Endothelial cell of umbilical vein (primary cell): ENCODE data around the gene NCS1. TPM values are rescaled to one million over a fixed set of nuclear protein-coding genes. Genes with fewer than 3 reads are reported as not detected.

Source experiments
- BruUV-seq: library from RNA; stranded (reverse); fragments of 400-500 nt; replicated peaks from 2 replicates; lab custom pipeline; 2021; lab: Mats Ljungman, UMichigan
- CTCF ChIA-PET: fragments of 300-600, 350-600 bp; sonication (Branson Sonifier 250); formaldehyde crosslinking; loops from one replicate; lab custom pipeline; 2021; ENCODE audit warnings: antibody characterized with exemption, inconsistent platforms; lab: Charles Lee
- POLR2A ChIA-PET: fragments of 300-600, 350-600 bp; sonication (Branson Sonifier 250); formaldehyde crosslinking; loops from one replicate; lab custom pipeline; 2021; ENCODE audit warnings: antibody characterized with exemption, inconsistent platforms; lab: Charles Lee
- DNase-seq: peaks from one replicate; pipeline ENCODE4 v3.0.0-alpha.2; 2011; ENCODE audit warnings: low read depth, low spot score
- FAIRE-seq: peaks from 2 replicates; lab custom pipeline; 2011; peaks lifted over from hg19 to GRCh38; lab: Jason Lieb, UNC
- H2AFZ ChIP-seq: 2 replicates; pipeline ENCODE4 v1.6.0; 2012; ENCODE audit warnings: low read depth, low read length, control low read depth, inconsistent platforms
- H3K27ac ChIP-seq: 2 replicates; pipeline ENCODE4 v1.5.1; 2011; ENCODE audit warnings: low read depth, mild to moderate bottlenecking, control low read depth, low read length, moderate library complexity; ENCODE audit not compliant: insufficient read depth
- H3K27me3 ChIP-seq, 2 experiments: 2 replicates each; pipeline versions ENCODE4 v1.6.0 to v1.6.1; 2011; ENCODE audit warnings: low read length in 2 of 2, mixed read lengths in 1 of 2; ENCODE audit not compliant: control insufficient read depth in 2 of 2, insufficient read depth in 2 of 2
- H3K36me3 ChIP-seq, 2 experiments: 2 replicates in 1 of 2; 3 replicates in 1 of 2; pipeline ENCODE4 v1.5.1; 2011; ENCODE audit warnings: low read length in 2 of 2, mild to moderate bottlenecking in 1 of 2, moderate library complexity in 1 of 2; ENCODE audit not compliant: control insufficient read depth in 2 of 2, insufficient read depth in 2 of 2; ENCODE audit errors: extremely low read depth in 1 of 2
- H3K4me1 ChIP-seq: 3 replicates; pipeline ENCODE4 v1.5.1; 2011; ENCODE audit warnings: mild to moderate bottlenecking, low read length; ENCODE audit not compliant: control insufficient read depth, insufficient read depth; ENCODE audit errors: extremely low read depth
- H3K4me2 ChIP-seq: 2 replicates; pipeline ENCODE4 v1.6.1; 2011; ENCODE audit warnings: low read length, control low read depth, mixed read lengths; ENCODE audit not compliant: insufficient read depth
- H3K4me3 ChIP-seq, 3 experiments: fragments of 200-600 bp in 1 of 3; sonication (generic), shearing (Covaris generic) in 1 of 3; replicated peaks in 1 of 3; 2 replicates each; pipeline ENCODE4 v1.5.1; 2011 to 2016; ENCODE audit warnings: control low read depth in 3 of 3, low read length in 3 of 3, mild to moderate bottlenecking in 2 of 3, inconsistent platforms in 1 of 3, low read depth in 1 of 3, moderate library complexity in 1 of 3; ENCODE audit not compliant: insufficient read depth in 1 of 3
- H3K79me2 ChIP-seq: 2 replicates; pipeline ENCODE4 v1.6.0; 2012; ENCODE audit warnings: low read length, inconsistent platforms; ENCODE audit not compliant: control insufficient read depth, insufficient read depth
- H3K9ac ChIP-seq: replicated peaks from 2 replicates; pipeline ENCODE3; 2011; ENCODE audit warnings: low read length, control low read depth; ENCODE audit not compliant: insufficient read depth; ENCODE audit errors: extremely low read depth
- H3K9me1 ChIP-seq: replicated peaks from 3 replicates; pipeline ENCODE4 v1.6.0; 2011; ENCODE audit warnings: mild to moderate bottlenecking, low read length; ENCODE audit not compliant: control insufficient read depth, insufficient read depth; ENCODE audit errors: extremely low read depth
- H3K9me3 ChIP-seq: replicated peaks from 2 replicates; pipeline ENCODE4 v1.5.1; 2012; ENCODE audit warnings: low read length, inconsistent platforms; ENCODE audit not compliant: control insufficient read depth, insufficient read depth
- H4K20me1 ChIP-seq: replicated peaks from 2 replicates; pipeline ENCODE3; 2011; ENCODE audit warnings: mild to moderate bottlenecking, low read length; ENCODE audit not compliant: control insufficient read depth, insufficient read depth; ENCODE audit errors: extremely low read depth
- EZH2 ChIP-seq: IDR thresholded peaks from 2 replicates; pipeline ENCODE4 v1.6.1; 2012; ENCODE audit warnings: borderline replicate concordance, low read depth, mild to moderate bottlenecking, moderate library complexity, low read length, inconsistent platforms; ENCODE audit not compliant: severe bottlenecking
- FOS ChIP-seq: IDR thresholded peaks from 2 replicates; pipeline ENCODE4 v1.6.1; 2011; ENCODE audit warnings: mild to moderate bottlenecking, low read length, moderate library complexity, borderline replicate concordance; ENCODE audit not compliant: insufficient read depth
- GATA2 ChIP-seq: IDR thresholded peaks from 2 replicates; pipeline ENCODE4 v1.7.0; 2011; ENCODE audit warnings: low read depth, mild to moderate bottlenecking, moderate library complexity, mixed read lengths, low read length; ENCODE audit not compliant: insufficient read length, insufficient read depth
- JUN ChIP-seq: IDR thresholded peaks from 2 replicates; pipeline ENCODE4 v1.6.1; 2011; ENCODE audit warnings: borderline replicate concordance, low read depth; ENCODE audit not compliant: insufficient read length, insufficient read depth
- MYC ChIP-seq: IDR thresholded peaks from one replicate; pipeline ENCODE4 v1.6.1; 2011; ENCODE audit warnings: mild to moderate bottlenecking, low read depth, low read length
- POLR2A ChIP-seq: IDR thresholded peaks from 2 replicates; pipeline ENCODE4 v1.6.1; 2012; ENCODE audit warnings: low read depth, mild to moderate bottlenecking, control low read depth, low read length
- POLR2AphosphoS5 ChIP-seq: IDR thresholded peaks from 2 replicates; pipeline ENCODE4 v1.6.1; 2012; ENCODE audit warnings: low read depth, mild to moderate bottlenecking, control low read depth, low read length, moderate library complexity; ENCODE audit not compliant: insufficient read depth
- dilution Hi-C: fragments of 300-500 bp; cut with MboI; formaldehyde crosslinking; loops from one replicate; pipeline ENCODE4 v1.15.0; 2019; ENCODE audit warnings: low sequenced_read_pairs; ENCODE audit not compliant: extremely low pct_ligation_motif_present
- intact Hi-C: fragments of 100-400 bp; cut with micrococcal nuclease; formaldehyde crosslinking; loops from one replicate; pipeline ENCODE4 v1.10.0; 2022
- polyA plus RNA-seq, 4 experiments: library from polyadenylated mRNA; depleted of rRNA in 3 of 4; stranded (reverse) in 3 of 4; unstranded in 1 of 4; fragments of >200 nt; gene quantifications; 2 replicates each; pipeline versions ENCODE4 v1.2.1 to v1.2.3, GENCODE V29; 2011 to 2012; ENCODE audit warnings: missing spikeins in 1 of 4
- total RNA-seq: library from RNA; stranded (reverse); gene quantifications from 2 replicates; pipeline ENCODE4 v1.2.3, GENCODE V29; 2021
- TF ChIP-seq, protein P1 (sequence below), 2 donors: IDR thresholded peaks; 1 replicate in 1 of 2; 2 replicates in 1 of 2; pipeline ENCODE4 v1.5.1; 2011; ENCODE audit warnings: low read length in 2 of 2, mild to moderate bottlenecking in 2 of 2, moderate library complexity in 2 of 2, control low read depth in 1 of 2, inconsistent platforms in 1 of 2, low read depth in 1 of 2; ENCODE audit not compliant: insufficient read depth in 1 of 2; ENCODE audit errors: extremely low read depth in 1 of 2
- TF ChIP-seq, protein P2 (sequence below): IDR thresholded peaks from 2 replicates; pipeline ENCODE4 v1.6.1; 2011; ENCODE audit not compliant: insufficient read depth, insufficient read length

Gene NCS1
- total and polyA plus RNA-seq, 2 donors (not counting 3 experiments of a cell fraction or from before 2014, with no cell fraction given) = 53.6 to 77.4 TPM

DNA sequence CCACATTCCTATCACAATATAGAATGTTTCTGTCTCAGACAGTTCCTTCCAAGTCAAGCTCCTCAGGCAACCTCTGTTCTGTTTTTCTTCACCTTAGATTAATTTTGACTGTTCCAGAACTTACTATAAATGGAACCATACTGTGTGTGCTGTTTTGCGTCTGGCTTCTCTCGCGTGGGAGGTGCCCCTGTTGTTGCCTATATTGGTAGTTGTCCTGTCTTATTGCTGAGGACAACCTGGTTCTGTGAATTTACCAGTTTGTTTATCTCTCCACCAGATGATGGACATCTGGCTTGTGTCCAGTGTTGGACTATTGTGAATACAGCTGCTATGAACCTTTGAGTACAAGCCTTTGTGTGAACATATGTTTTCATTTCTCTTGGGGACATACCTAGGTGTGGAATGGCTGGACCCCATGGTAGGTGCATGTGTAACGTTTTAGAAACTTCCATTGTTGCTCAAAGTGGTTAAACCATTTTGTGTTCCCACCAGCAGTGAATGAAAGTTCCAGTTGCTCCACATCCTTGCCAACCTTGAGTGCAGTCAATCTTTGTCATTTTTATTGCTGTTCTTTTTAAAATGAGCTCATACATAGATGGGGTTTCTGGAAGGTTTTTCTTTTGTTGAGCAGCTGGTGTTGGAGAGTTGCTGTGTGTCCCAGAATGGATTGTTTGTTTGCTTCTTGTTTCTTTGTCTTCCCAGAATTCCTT, 111.5 kb downstream of the NCS1 start:
- DNase-seq = no peak
- Histone ChIP-seq H3K36me3 (no peaks in the 10 kb centered on the region), H3K27me3 (peaks cover 0 to 3% of the 10 kb centered on the region in 2 experiments), H3K4me2 (no peak overlapping the region), H3K9ac (no peak overlapping the region), H2AFZ (no peak overlapping the region), H3K9me3 (no peaks in the 10 kb centered on the region), H3K4me3 (no peak overlapping the region), H3K79me2 (no peaks in the 10 kb centered on the region), H3K9me1 (no peaks in the 10 kb centered on the region), H3K27ac (no peak overlapping the region), H3K4me1 (no peaks in the 10 kb centered on the region), H4K20me1 (no peaks in the 10 kb centered on the region)
- no TSS peak for BruUV-seq
- FAIRE-seq = no peak
- intact Hi-C loops (no loop called here), dilution Hi-C loops (no loop called here)
- POLR2A ChIA-PET = no interaction called here
- TF ChIP-seq, protein P1, sequence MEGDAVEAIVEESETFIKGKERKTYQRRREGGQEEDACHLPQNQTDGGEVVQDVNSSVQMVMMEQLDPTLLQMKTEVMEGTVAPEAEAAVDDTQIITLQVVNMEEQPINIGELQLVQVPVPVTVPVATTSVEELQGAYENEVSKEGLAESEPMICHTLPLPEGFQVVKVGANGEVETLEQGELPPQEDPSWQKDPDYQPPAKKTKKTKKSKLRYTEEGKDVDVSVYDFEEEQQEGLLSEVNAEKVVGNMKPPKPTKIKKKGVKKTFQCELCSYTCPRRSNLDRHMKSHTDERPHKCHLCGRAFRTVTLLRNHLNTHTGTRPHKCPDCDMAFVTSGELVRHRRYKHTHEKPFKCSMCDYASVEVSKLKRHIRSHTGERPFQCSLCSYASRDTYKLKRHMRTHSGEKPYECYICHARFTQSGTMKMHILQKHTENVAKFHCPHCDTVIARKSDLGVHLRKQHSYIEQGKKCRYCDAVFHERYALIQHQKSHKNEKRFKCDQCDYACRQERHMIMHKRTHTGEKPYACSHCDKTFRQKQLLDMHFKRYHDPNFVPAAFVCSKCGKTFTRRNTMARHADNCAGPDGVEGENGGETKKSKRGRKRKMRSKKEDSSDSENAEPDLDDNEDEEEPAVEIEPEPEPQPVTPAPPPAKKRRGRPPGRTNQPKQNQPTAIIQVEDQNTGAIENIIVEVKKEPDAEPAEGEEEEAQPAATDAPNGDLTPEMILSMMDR (IDR thresholded peaks at IDR 0.05; ENCODE audit: extremely low read depth in 1 of 2, insufficient read depth in 1 of 2, low read depth in 1 of 2, low read length in 2 of 2) = no peak
- no peak for TF ChIP-seq POLR2AphosphoS5
- TF ChIP-seq POLR2A = no peak
- TF ChIP-seq EZH2 = no peak
- TF ChIP-seq, protein P2, sequence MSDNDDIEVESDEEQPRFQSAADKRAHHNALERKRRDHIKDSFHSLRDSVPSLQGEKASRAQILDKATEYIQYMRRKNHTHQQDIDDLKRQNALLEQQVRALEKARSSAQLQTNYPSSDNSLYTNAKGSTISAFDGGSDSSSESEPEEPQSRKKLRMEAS = no peak
- TF ChIP-seq FOS = no peak
- no peak for TF ChIP-seq MYC
- no peak for TF ChIP-seq JUN
- TF ChIP-seq GATA2 = no peak
- CTCF ChIA-PET = interaction anchor here (1.7 kb wide), 1 partner anchor 48 kb away, joined by 6 read pairs; no protein-coding TSS in a partner anchor
